ENCODE measurements around the gene FAHD1. TPM values are rescaled to one million over a fixed set of nuclear protein-coding genes. Genes with fewer than 3 reads are reported as not detected.
A peak's percentile ranks its signal among the peaks of the same experiment; 100 is the strongest.

Gene FAHD1
- total and polyA plus RNA-seq, 2 experiments from 2014 or later: 39.7 to 40.9 TPM

- Histone ChIP-seq H3K4me2 (ENCODE audit: unreplicated experiment) (no peak overlapping the region), H3K9ac (no peak overlapping the region), H3K79me2 (ENCODE audit: insufficient read depth) (peaks cover 49% of the 10 kb centered on the region), H3F3A (ENCODE audit: insufficient read depth) (0 out of 2 replicates have a peak, but pooled peaks cover 8% of the 10 kb centered on the region), H3K27me3 (replicated peaks; ENCODE audit: insufficient read depth) (no peaks in the 10 kb centered on the region), H4K20me1 (ENCODE audit: insufficient read depth) (no peaks in the 10 kb centered on the region), H3K4me1 (ENCODE audit: insufficient read depth) (0 out of 2 replicates have a peak, but pooled peaks cover 5% of the 10 kb centered on the region), H3K27ac (no peak overlapping the region), H3K9me3 (ENCODE audit: low read depth) (no peaks in the 10 kb centered on the region), H3K36me3 (ENCODE audit: low read depth) (no peaks in the 10 kb centered on the region), H3K9me2 (ENCODE audit: insufficient read depth) (no peaks in the 10 kb centered on the region), H2AFZ (no peak overlapping the region), H3K4me3 (no peak overlapping the region)
- WGBS, 2 experiments (ENCODE audit: low coverage in 1 of 2, low lambda C conversion rate in 2 of 2, missing lambda C conversion rate in 2 of 2): 77 to 79% methylated on average over 7 to 8 of the region's 8 CpGs
- in situ Hi-C loops (cut with MboI): no loop called here
- TF ChIP-seq EZH2 (IDR thresholded peaks at IDR 0.05; ENCODE audit: insufficient read depth, poor library complexity, severe bottlenecking) (no peak), EZH2phosphoT487 (IDR thresholded peaks at IDR 0.05; ENCODE audit: insufficient read depth, low read depth) (no peak)
- DNase-seq: no peak
These were observed 47.7 kb upstream of the FAHD1 start for GRCh38 chr16:1779234-1779701.

- Histone ChIP-seq H3K4me3 (no peak overlapping the region), H2AFZ (no peak overlapping the region), H3K4me1 (ENCODE audit: insufficient read depth) (no peaks in the 10 kb centered on the region), H3K9me3 (ENCODE audit: low read depth) (no peaks in the 10 kb centered on the region), H3F3A (ENCODE audit: insufficient read depth) (0 out of 2 replicates have a peak, but pooled peaks cover 8% of the 10 kb centered on the region), H3K36me3 (ENCODE audit: low read depth) (no peaks in the 10 kb centered on the region), H3K79me2 (ENCODE audit: insufficient read depth) (peaks cover 49% of the 10 kb centered on the region), H4K20me1 (ENCODE audit: insufficient read depth) (no peaks in the 10 kb centered on the region), H3K27me3 (replicated peaks; ENCODE audit: insufficient read depth) (no peaks in the 10 kb centered on the region), H3K4me2 (ENCODE audit: unreplicated experiment) (no peak overlapping the region), H3K27ac (no peak overlapping the region), H3K9me2 (ENCODE audit: insufficient read depth) (no peaks in the 10 kb centered on the region), H3K9ac (no peak overlapping the region)
- WGBS, 2 experiments (ENCODE audit: low coverage in 1 of 2, low lambda C conversion rate in 2 of 2, missing lambda C conversion rate in 2 of 2): 78 to 82% methylated on average over 24 to 27 of the region's 27 CpGs
- no peak for TF ChIP-seq EZH2 (IDR thresholded peaks at IDR 0.05; ENCODE audit: insufficient read depth, poor library complexity, severe bottlenecking)
- no peak for TF ChIP-seq EZH2phosphoT487 (IDR thresholded peaks at IDR 0.05; ENCODE audit: insufficient read depth, low read depth)
- DNase-seq: no peak
- in situ Hi-C loops (cut with MboI): no loop called here
These were observed 47.0 kb upstream of the FAHD1 start for GRCh38 chr16:1779741-1780676.

GRCh38 chr16:1780677-1781072 is 46.3 kb upstream of the FAHD1 start:
- Histone ChIP-seq H3K9me3 (ENCODE audit: low read depth) (no peaks in the 10 kb centered on the region), H4K20me1 (ENCODE audit: insufficient read depth) (no peaks in the 10 kb centered on the region), H3K9me2 (ENCODE audit: insufficient read depth) (no peaks in the 10 kb centered on the region), H3K27ac (no peak overlapping the region), H3K27me3 (replicated peaks; ENCODE audit: insufficient read depth) (no peaks in the 10 kb centered on the region), H3F3A (ENCODE audit: insufficient read depth) (0 out of 2 replicates have a peak, but pooled peaks cover 8% of the 10 kb centered on the region), H3K4me2 (ENCODE audit: unreplicated experiment) (no peak overlapping the region), H3K79me2 (ENCODE audit: insufficient read depth) (peaks cover 49% of the 10 kb centered on the region), H3K36me3 (ENCODE audit: low read depth) (no peaks in the 10 kb centered on the region), H3K9ac (peak overlapping the region; percentile 76; the same call in 1 of the 2 replicates), H3K4me3 (0 out of 2 replicates have a peak overlapping the region, but pooled peaks have one; percentile 83), H3K4me1 (ENCODE audit: insufficient read depth) (no peaks in the 10 kb centered on the region), H2AFZ (no peak overlapping the region)
- no peak for DNase-seq
- WGBS, 2 experiments (ENCODE audit: low coverage in 1 of 2, low lambda C conversion rate in 2 of 2, missing lambda C conversion rate in 2 of 2): 82 to 87% methylated on average over 6 of the region's 6 CpGs
- in situ Hi-C loops (cut with MboI): no loop called here
- no peak for TF ChIP-seq EZH2phosphoT487 (IDR thresholded peaks at IDR 0.05; ENCODE audit: insufficient read depth, low read depth)
- no peak for TF ChIP-seq EZH2 (IDR thresholded peaks at IDR 0.05; ENCODE audit: insufficient read depth, poor library complexity, severe bottlenecking)

GRCh38 chr16:1781254-1781653 is 45.8 kb upstream of the FAHD1 start:
- no peaks in the 10 kb centered on the region for H3K4me1 ChIP-seq (ENCODE audit: insufficient read depth)
- 71 to 74% methylated on average over 17 to 20 of the region's 20 CpGs for WGBS, 2 experiments (ENCODE audit: low coverage in 1 of 2, low lambda C conversion rate in 2 of 2, missing lambda C conversion rate in 2 of 2)
- no peak for DNase-seq
- no peaks in the 10 kb centered on the region for H3K9me3 ChIP-seq (ENCODE audit: low read depth)
- peak overlapping the region; percentile 83 for H3K4me3 ChIP-seq
- H3K9me2 ChIP-seq (ENCODE audit: insufficient read depth): no peaks in the 10 kb centered on the region
- in situ Hi-C loops (cut with MboI): no loop called here
- no peak overlapping the region for H3K27ac ChIP-seq
- TF ChIP-seq EZH2phosphoT487 (IDR thresholded peaks at IDR 0.05; ENCODE audit: insufficient read depth, low read depth) (no peak), EZH2 (IDR thresholded peaks at IDR 0.05; ENCODE audit: insufficient read depth, poor library complexity, severe bottlenecking) (no peak)
- 0 out of 2 replicates have a peak, but pooled peaks cover 8% of the 10 kb centered on the region for H3F3A ChIP-seq (ENCODE audit: insufficient read depth)
- H3K36me3 ChIP-seq (ENCODE audit: low read depth): no peaks in the 10 kb centered on the region
- H4K20me1 ChIP-seq (ENCODE audit: insufficient read depth): no peaks in the 10 kb centered on the region
- peak overlapping the region; percentile 76 for H3K9ac ChIP-seq
- peak overlapping the region; percentile 81 for H3K4me2 ChIP-seq (ENCODE audit: unreplicated experiment)
- H2AFZ ChIP-seq: no peak overlapping the region
- peaks cover 50% of the 10 kb centered on the region for H3K79me2 ChIP-seq (ENCODE audit: insufficient read depth)
- no peaks in the 10 kb centered on the region for H3K27me3 ChIP-seq (replicated peaks; ENCODE audit: insufficient read depth)

Data from GM23248 (cell line).